HG03159 (cell line): ENCODE results near the gene TMPRSS11A.

Experiments
- ATAC-seq: cut with Tn5 transposase; IDR thresholded peaks from one replicate; pipeline ENCODE4 v1.9.1; 2021; ENCODE audit warnings: mild to moderate bottlenecking, moderate library complexity; ENCODE audit not compliant: unreplicated experiment

The TMPRSS11A gene, protein sequence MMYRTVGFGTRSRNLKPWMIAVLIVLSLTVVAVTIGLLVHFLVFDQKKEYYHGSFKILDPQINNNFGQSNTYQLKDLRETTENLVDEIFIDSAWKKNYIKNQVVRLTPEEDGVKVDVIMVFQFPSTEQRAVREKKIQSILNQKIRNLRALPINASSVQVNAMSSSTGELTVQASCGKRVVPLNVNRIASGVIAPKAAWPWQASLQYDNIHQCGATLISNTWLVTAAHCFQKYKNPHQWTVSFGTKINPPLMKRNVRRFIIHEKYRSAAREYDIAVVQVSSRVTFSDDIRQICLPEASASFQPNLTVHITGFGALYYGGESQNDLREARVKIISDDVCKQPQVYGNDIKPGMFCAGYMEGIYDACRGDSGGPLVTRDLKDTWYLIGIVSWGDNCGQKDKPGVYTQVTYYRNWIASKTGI

DNA sequence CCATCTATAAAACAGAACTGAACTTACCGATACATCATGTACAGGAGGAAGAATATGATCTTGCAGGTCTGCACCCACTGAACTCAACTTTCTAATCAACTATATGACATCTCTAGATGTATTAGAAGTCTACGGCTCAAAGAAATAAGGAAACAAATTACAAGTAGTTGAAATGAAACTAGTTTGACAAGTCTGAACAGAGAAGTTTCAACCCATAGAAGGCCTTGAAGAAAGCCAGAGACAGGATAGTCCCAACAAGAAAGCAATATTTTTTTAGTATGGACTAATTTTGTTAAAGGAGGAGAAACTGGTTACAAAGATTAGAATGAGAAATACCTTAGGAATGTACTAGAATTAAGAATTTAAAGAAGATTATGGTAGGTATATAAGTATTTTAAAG is at the start of gene TMPRSS11A:
Gene TMPRSS11A, minus strand, starts transcription at position 138 of the 400 bp plus-strand sequence. Its CDS starts 100 bp downstream, at position 38.
- no peak for ATAC-seq

DNA sequence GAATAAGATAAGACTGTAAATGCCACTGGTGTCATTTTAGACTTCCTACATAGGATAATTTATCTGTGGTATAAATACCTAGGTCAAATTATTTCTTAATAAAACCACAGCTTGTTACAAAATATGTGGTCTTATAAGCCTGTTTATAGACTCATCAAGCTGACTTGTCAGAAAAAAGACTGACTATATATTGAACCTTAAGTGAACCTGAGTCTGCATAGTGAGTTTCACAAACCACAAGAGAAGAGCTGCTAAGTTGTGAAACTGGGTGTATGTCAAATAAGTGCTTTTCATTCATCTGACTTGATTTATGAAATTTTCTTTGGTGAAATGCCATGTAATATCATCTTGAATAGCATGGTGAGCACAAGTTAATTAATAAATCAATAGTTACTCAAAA is 48.4 kb upstream of the TMPRSS11A start:
- no peak for ATAC-seq

DNA sequence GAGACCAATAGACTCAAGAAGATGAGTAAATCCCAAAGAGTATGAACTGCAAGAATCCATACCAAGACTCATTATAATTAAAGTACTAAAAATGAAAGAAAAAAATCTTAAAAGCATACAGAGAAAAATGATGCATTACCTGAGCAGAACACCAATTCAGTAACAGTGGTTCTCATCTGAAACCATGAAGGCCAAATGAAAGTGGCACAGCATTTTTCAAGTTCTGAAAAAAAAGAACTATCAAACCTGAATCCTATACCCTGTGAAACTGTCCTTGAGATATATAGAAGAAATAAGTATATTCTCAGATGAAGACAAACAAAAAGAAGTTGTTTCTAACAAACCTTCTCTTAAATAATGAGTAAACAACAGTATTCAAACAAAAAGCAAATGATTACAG is 39.6 kb upstream of the TMPRSS11A start:
- ATAC-seq, result no peak

DNA sequence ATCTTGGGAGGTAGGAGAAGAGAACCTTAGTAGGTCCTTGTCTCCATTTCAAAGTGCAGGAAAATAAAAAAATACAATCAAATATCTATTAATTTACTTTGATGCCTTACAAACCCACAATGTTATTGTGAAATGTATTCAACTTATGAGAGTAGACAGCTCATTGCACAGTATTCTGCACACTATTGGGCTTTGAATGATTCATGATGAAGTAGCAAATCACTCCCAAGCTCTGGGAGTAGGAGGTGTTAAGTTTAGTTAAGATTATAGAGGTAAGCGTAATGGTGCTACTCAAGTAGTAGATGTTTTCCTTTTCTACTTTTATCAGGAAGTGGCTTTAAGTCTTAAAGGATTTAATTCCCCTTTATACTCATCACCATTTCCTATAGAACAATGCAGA is 32.8 kb upstream of the TMPRSS11A start:
- no peak for ATAC-seq

DNA sequence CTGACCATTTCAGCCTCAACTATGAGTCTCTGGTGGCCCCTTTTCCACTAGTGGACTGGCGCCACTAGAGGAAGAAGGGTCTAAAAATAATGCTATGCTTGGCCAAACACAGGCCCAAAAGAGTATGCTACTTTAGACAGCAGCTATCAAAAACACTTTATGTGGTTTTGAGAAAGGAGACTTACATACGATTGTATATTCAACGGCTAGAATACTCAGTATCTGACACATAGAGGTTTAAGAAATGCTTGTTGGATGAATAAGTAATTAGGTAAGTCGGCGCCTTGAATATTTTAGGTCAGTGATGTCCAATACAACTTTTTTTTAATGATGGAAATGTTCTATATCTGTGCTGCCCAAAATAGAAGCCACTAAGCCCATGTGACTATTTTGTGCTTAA is 25.7 kb upstream of the TMPRSS11A start:
- ATAC-seq, result no peak

DNA sequence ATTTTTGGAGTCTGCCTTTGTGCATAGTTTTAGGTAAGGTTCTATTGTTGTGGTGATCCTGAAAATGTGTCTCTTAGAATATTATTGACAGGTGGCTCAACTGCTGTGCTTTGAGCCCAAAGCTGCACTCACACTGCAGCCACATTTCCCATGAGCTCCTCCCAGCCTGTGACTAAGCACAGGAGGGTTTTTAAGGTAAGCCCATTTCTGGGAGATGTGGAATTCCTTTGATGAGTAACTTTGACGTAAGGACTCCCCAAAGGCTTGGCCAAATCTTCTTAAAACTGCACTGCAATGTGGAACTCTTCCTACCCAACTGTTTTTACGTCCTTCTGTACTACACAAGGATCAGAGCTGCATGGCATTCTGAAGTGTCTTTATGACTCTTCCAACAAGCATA is 20.0 kb upstream of the TMPRSS11A start:
- ATAC-seq, result no peak

DNA sequence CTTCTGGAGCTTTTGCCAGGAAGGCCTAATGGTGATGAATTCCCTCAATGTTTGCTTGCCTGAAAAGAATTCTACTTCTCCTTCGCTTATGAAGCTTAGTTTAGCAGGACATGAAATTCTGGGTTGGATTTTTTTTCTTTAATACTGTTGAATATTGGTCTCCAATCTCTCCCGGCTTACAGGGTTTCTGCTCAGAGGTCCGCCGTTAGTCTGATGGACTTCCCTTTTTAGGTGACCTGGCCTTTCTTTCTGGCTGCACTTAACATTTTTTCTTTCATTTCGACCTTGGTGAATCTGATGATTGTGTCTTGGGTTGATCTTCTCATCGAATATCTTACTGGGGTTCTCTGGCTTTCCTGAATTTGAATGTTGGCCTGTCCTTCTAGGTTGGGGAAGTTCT is 17.2 kb upstream of the TMPRSS11A start:
- no peak for ATAC-seq

DNA sequence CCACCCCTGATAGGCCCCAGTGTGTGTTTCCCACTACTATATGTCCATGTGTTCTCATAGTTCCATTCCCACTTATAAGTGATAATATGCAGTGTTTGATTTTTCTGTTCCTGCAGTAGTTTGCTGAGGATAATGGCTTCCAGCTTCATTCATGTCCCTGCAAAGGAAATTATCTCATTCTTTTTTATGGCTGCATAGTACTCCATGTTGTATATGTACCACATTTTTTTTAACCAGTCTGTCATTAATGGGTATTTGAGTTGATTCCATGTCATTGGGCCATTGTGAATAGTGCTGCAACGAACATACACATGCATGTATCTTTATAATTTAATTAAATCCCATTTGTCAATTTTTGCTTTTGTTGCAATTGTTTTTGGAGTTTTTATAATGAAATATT is 10.3 kb upstream of the TMPRSS11A start:
- ATAC-seq, result no peak

DNA sequence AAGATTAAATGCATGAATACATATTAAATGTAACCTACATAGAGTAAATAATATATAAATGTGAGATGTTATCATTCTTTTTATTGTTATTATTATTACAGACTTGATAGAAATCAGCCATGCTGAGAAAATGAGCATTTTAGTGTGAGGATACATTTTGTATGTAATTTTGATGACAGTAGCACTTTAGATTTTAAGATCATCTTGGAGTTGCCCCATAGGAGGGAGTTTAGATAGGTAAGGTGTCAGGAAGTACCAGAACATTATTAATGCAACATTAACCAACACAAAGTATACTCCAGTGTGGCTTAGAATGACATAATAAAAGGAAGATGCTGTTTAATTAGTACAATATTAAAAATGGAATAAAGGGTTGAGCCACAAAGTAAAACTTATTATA is 8.4 kb downstream of the TMPRSS11A start:
- ATAC-seq, result no peak

DNA sequence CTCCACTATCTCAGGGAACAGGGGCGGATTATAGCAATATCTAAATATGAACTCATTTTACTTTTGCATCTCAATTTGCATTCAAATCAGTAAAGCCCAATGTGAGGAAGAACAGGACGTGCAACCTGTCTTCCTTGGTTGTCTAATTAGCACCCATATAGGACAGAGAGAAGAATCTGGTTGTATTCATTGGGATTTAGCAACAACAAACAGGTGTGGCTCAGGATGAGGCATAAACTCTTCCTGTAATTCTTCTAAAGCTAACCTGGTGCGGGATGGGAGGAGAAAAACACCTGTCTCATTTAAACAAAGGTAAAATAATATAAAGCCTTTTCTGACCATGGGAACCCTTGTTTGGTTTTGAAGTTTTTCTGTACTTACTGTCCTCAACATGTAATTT is 22.2 kb downstream of the TMPRSS11A start:
- no peak for ATAC-seq

DNA sequence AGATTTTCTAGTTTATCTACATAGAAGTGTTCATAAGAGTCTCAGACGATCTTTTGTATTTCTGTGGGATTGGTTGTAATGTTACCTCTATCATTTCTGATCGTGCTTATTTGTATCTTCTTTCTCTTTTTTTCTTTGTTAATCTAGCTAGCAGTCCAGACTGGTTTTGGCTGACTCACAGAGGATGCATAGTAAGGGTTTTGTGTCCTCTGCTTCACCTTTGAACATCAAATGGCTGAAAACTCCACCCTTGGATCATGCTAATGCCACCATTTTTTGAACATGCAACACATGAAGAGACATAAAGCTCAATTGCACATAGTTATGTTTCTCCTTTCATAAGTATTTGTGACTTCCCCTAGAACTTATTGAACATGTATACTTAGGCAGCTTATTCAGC is 22.8 kb downstream of the TMPRSS11A start:
- no peak for ATAC-seq

DNA sequence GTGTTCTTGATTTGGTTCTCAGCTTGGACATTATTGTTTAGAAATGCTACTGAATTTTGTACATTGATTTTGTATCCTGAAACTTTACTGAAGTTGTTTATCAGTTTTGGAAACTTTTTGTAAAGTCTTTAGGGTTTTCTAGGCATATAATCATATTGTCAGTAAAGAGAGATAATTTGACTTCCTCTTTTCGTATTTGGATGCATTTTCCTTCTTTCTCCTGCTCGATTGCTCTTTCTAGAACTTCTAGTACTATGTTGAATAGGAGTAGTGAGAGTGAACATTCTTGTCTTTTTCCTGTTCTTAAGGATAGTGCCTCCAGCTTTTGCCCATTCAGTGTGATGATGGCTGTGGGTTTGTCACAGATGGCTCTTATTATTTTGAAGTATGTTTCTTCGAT is 24.1 kb downstream of the TMPRSS11A start:
- no peak for ATAC-seq

DNA sequence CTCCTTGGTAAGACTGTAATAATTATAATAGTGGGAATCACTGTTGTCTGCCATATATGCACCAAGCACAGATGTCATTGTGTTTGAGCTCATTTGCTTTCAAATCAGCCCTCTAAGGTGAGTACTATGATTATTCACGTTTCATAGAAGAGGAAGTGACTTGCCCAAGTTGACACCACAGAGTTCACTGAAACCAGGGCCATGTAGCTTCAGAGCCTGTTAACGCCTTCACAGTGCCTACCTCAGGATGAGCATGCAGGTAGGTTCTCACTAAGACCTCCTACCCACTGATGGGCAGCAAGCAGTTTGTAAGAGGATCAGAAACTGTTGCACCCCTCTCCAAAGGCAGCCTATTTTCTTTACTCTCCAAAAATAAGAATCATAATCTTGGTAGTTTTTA is 27.4 kb downstream of the TMPRSS11A start:
- no peak for ATAC-seq

DNA sequence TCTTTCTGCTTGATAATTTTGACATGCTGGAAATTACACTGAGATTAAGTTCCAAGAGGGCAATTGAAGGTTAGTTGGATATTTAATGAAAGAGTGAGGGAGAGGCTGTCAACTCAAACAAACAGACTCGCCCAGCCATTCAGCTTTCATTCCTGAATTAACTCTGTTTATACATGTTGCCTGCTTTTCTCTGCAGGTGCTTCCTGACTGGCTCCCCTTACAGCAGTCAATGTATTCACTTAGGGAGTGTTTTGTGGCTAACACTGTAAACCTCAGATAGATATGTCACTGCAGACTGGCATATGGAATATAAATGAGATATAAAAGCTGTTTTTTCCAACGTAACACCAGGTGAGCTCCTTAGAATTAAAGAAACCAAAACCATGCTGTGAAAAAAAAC is 28.7 kb downstream of the TMPRSS11A start:
- no peak for ATAC-seq

DNA sequence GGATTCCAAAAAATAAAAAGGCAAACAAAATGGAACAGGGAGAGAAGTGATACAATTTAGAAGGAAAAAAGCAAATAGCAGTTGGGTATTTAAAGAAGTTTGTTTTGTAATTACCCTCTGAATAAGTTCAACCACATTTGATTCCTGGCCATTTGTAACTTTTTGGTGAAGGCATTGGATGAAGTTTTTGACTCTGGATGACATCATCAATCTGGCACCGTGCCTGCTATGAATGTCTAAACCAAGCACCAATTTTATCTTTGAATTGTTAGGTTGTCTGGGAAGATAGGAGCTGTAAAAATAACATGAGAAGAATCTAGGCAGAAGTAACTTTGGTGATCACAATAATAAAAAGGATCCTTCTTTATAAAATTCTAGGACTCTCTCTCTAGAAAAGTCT is 29.5 kb downstream of the TMPRSS11A start:
- ATAC-seq, result no peak

DNA sequence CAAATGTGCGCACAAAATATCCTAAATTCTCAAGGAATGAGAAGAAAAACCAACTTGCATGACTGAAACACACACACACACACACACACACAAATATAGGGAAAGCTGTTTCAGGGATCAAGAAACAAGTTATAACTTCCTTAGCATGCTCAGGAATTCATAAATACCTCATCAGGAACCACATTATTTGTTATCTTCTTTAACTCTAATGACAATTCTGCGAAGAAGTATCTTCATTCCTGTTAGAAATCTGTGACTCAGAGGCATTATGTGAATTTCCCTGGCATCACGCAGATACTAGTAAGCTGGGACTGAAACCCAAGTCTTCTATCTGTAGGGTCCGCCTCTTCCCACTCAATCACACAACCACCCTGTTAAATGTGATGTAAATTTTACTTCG is 30.3 kb downstream of the TMPRSS11A start:
- ATAC-seq, result no peak

DNA sequence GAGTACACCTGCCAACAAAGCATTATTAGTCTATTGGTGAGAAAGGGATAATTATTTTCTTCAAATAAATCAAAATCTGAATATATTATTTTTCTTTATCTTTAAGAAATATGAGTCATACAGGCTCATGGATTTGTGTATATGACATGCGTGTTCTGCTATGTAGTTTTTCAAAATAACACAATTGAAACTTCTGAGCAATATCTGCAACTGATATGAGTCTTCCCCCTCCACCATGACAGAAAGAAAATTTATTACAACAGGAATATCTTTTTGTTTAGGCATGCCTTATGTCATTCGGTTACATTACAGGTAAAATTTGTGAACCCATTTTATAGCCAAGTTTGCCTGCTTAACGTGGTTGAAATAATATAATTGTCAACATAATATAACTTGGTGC is 32.0 kb downstream of the TMPRSS11A start:
- ATAC-seq, result no peak

DNA sequence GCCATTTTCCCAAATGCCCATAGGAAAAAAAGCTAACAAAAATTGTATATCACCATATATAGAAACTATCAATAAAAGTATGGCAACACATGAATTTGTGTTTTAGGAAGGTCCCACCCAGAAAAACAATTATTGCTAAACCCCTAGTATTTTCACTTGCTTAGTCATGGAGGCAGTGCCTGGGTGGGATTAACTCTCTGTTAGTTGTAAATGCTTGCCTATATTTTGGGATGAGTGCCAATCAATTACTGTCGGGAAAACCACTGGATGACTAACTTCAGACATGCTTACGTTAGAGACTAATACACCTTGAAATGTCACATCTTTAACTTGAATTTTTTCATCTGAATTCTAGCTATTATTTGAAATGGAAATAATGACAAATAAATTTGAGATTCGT is 33.9 kb downstream of the TMPRSS11A start:
- no peak for ATAC-seq

DNA sequence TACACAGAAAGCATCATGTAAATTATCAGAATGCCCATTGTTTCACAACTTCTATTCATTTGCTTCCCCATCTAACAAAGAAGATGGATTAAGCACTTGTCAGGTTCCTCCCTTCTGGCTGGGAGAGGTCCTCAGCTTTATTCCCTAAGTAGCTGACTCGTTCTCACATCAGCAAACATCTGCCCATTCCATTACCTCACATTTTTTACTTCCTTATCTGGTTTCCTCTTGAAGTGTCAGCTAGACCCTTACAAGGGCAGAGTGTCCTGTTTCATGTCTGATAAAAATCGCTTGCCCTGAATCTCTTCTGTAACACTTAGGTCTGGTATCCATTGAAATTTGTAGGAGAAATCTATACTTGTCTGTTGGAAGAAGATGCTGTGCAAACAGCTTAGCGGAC is 34.7 kb downstream of the TMPRSS11A start:
- ATAC-seq, result no peak

DNA sequence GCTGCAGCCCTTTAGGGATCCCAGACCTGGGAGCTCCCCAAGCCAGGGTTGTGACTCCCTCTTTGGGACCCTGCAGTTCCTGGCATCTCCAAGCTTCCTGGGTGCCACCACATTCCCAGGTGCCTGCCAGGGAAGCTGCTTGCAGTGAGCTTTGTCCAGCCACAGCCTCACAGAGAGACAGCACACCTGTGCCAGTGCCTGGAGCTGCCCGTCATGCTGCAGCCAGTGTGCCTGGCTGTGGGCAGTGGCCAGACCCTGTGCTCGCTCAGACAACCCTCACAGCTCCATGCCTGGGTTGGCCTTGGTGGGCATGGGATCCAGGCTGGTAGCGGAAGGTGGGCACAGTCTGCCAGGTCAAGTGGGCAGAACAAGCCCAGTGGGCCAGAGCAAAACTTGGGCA is 36.0 kb downstream of the TMPRSS11A start:
- ATAC-seq, result no peak

DNA sequence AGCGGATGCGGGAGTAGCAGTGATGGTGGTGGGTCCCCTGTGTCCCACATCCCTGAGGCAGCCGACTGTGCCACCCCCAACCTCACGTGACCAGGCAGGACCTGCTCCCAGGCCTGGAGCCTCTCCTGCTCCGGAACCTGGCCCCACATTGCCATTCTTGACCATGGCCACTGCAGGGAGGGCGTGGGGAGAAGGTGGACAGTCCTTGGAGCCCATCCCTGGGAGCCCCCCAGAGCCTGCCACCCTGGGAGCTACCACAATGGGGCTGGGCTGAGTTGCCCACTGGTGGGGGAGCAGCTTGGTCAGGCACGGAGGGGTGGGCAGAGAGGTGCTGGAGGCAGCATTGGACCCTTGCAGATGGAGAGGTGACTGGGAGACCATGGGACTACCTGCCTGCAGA is 36.8 kb downstream of the TMPRSS11A start:
- ATAC-seq, result no peak

DNA sequence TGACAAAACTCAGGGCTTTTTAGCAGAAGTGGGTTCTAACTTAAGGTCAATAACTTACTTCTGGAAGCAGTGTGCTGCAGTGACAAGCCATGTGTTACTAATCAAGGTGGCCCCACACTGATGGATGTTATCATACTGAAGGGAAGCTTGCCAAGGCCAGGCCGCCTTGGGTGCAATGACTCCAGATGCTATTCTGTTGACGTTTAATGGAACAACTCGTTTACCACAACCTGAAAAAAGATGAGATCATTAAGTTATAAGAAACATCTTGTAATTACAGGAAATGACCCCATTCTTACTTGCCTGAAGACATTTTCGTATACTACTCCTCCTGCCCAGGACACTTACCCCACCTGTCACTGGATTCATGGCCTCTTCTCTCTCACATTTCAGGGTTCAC is 40.6 kb downstream of the TMPRSS11A start:
- no peak for ATAC-seq

DNA sequence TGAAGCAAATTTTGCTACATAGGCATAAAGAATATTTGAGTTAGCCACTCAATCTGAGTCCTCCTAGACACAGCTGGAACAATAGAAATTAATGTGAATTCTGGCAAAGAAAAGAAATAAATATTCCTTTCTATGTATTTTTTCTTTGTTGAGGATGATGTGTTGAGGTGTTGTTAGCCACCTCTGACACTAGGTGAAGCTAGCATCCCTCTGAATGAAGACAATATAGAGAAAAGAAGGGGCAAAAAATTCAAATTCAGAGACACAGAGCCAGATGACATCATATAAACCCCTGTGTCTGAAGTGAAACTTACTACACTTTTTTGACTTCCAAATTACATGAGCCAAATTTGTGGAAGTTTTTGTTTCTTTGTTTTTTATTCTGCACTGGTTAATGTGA is 44.9 kb downstream of the TMPRSS11A start:
- no peak for ATAC-seq
